Mononuclear cell (primary cell): ENCODE measurements around the gene PPIB. TPM values are rescaled to one million over a fixed set of nuclear protein-coding genes. Genes with fewer than 3 reads are reported as not detected.

Experiments used
- H3K27me3 ChIP-seq: 2 replicates; pipeline ENCODE4 v1.6.0; 2011; ENCODE audit warnings: low read length, control low read depth; ENCODE audit not compliant: insufficient read depth
- H3K4me1 ChIP-seq: 2 replicates; pipeline ENCODE4 v1.5.1; 2011; ENCODE audit warnings: mild to moderate bottlenecking, low read length, control low read depth; ENCODE audit not compliant: insufficient read depth
- H3K4me3 ChIP-seq: 2 replicates; pipeline ENCODE4 v1.5.1; 2011; ENCODE audit warnings: mild to moderate bottlenecking, low read length, moderate library complexity
- H3K9me3 ChIP-seq: 2 replicates; pipeline ENCODE4 v1.5.1; 2011; ENCODE audit warnings: low read depth, mild to moderate bottlenecking, control low read depth, low read length
- total RNA-seq: library from RNA; depleted of rRNA; stranded (reverse); fragments of >200 nt; gene quantifications from one replicate; pipeline ENCODE4 v1.2.3, GENCODE V29; 2012

The PPIB gene
- 219 TPM for total RNA-seq

DNA sequence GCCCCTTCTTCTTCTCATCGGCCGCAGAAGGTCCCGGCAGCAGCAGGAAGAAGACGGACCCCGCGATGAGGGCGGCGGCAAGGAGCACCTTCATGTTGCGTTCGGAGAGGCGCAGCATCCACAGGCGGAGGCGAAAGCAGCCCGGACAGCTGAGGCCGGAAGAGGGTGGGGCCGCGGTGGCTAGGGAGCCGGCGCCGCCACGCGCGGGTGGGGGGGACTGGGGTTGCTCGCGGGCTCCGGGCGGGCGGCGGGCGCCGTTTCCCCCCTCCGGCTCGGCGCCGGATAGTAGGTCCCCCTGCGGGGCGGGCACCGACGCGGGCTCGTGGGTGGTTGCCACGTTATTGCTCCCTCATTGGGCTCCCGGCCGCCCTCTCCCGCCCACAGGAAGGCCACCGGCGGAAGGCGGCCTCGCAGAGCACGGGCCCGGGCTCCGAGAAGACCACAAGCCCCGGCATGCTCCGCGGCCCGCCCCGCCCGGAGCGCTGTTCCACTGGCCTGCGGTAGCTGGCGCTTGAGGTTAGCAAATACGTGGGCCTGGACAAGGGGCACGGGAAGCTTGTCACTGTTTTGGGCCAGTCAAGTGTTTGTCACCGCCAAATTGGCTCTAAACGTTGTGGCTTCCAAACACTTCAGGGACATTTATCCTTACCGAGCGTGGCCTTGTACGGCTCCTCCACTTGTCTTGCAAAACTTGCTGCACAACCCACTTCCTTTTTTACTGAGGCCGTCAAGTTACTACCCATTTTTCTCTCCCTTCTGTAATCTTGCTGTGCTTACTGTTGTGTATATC is at the start of gene PPIB:
PPIB (minus strand) TSS at position 154 of the 790 bp plus-strand sequence; CDS start at position 118, 36 bp downstream.
- Histone ChIP-seq H3K9me3 (no peaks in the 10 kb centered on the region), H3K4me3 (peak within 1 kb of the TSS; percentile 87), H3K4me1 (peaks cover 63% of the 10 kb centered on the region)

DNA sequence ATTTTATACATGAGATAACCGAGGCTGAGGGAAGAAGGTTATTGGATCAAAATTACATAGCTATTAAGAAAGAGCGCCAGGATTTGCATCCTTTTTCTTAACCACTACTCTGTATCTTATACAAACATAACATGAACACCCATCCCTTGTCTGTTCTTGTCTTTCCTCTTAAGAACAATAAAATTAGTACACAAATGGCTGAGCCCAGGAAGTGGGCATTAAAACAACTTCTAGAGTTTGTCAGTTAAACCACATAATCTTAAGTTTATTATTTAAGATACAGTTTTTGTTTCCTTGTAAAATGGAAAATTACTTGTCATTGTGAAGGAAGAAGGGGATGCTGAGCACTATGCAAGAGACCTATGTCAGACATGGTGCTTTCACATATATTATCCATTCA is 48.9 kb upstream of the PPIB start:
- Histone ChIP-seq H3K9me3 (no peaks in the 10 kb centered on the region), H3K4me1 (no peaks in the 10 kb centered on the region), H3K4me3 (no peak overlapping the region), H3K27me3 (no peaks in the 10 kb centered on the region)

More for the DNA sequence above, at the start of gene PPIB:
- no peaks in the 10 kb centered on the region for H3K27me3 ChIP-seq

DNA sequence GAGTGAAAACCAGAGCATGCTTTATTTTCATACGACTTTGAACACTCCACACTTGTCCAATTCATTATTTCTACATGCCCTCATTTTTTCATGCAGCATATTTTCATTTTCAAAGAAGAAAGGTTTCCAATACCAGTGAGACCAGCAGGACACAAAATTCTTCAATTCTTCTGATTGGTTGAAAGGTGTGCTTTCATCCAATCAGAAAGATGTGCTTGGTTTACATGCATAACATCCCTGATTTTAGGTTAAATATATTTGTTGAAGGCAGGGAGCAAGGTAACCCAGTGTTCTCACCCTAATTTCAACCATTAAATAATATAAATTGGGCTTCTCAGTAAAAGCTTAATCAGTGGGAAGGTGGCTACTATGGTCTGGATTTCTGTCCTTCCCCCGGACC is 47.5 kb upstream of the PPIB start:
- Histone ChIP-seq H3K4me3 (no peak overlapping the region), H3K27me3 (no peaks in the 10 kb centered on the region), H3K4me1 (no peaks in the 10 kb centered on the region), H3K9me3 (no peaks in the 10 kb centered on the region)

DNA sequence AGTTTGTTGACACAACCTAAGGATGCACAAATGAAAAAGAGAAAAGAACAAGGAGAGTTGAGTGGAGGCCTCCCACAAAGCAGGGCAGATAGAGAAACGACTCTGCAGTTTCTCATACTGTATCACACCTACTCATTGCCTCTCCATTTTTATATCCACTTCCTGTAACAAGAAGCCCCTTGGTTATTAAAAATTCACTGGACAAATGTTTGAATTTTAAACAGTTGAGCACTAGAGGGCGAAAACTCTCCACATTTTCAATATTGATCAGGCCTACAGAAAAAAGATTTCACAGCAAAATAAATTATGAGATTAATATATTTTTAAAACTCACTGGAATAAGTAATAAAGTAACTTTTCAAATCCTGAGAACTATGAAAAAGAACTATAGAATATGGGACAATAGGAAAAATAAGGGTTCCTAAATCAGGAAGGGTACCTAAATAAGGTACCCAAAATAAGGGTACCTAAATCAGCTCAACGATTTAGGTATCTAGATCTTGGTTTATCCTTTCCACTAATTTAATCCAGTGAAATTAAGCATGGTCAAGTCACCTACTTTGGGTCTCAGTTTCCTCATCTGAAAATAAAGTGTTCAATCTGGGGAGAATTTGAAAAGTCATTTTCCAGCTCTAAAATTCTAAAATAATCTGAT is 47.0 kb upstream of the PPIB start:
- H3K4me1 ChIP-seq: no peaks in the 10 kb centered on the region

DNA sequence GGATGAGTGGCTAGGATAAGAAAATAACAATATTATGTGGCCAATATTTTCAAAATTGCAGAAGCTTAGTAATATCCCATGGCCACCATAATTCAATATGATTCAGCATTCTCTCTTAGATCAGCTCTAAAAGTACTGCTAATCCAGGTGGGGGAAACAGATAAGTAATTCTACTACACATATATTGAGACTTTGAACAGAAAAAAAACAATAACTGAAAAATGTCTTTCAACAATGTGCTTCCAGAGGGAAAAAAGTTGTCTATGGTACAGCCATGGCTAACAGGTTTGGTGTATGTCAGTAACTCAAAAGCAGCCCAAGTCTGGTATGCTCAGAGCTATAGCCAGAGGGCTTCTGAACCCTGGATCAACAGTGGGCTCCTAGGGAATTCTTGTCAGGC is 42.4 kb upstream of the PPIB start:
- no peaks in the 10 kb centered on the region for H3K27me3 ChIP-seq

More for the DNA sequence above, 47.0 kb upstream of the PPIB start:
- no peak overlapping the region for H3K4me3 ChIP-seq
- H3K27me3 ChIP-seq: no peaks in the 10 kb centered on the region
- no peaks in the 10 kb centered on the region for H3K9me3 ChIP-seq

DNA sequence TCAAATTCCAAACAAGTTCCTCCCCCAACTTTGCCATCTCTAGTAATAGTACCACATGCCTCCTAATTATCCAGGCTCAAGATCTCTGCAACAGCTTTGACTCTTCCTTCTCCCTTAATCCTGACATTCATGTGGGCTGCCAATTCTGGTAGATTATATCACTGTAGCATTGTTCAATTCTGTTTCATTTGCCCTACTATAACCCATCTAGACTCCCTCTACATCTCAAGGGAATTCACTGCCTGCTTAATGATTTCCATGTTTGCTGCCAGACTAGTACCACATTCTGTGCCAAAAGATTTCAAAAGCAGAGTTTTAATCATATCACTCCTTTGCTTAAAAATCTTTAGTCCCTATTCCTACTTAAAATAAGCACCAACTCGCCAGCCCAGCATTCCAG is 34.6 kb upstream of the PPIB start:
- Histone ChIP-seq H3K27me3 (no peaks in the 10 kb centered on the region), H3K9me3 (no peaks in the 10 kb centered on the region), H3K4me1 (no peaks in the 10 kb centered on the region), H3K4me3 (no peak overlapping the region)

More for the DNA sequence above, 42.4 kb upstream of the PPIB start:
- no peaks in the 10 kb centered on the region for H3K9me3 ChIP-seq
- H3K4me3 ChIP-seq: no peak overlapping the region
- no peaks in the 10 kb centered on the region for H3K4me1 ChIP-seq

DNA sequence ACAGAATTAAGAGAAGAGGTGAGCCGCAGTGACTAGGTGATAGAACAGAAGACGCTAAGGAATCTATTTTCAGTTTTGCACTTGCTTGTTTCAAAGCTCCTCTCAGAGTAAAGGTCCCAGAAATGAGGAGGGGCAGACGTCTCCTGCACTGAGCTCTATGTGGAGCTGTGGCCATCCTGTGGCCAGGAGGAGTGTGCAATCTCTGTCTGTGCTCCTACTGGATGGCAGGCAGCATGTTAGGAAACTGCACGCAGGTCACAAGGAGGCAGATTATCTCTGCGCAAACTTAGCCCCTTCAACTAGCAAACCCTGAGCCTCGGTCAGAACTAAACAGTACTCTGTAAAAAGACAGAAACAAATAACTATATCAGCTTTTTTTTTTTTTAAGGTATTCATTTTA is 31.1 kb upstream of the PPIB start:
- Histone ChIP-seq H3K4me1 (no peaks in the 10 kb centered on the region), H3K4me3 (no peak overlapping the region), H3K27me3 (no peaks in the 10 kb centered on the region), H3K9me3 (no peaks in the 10 kb centered on the region)

DNA sequence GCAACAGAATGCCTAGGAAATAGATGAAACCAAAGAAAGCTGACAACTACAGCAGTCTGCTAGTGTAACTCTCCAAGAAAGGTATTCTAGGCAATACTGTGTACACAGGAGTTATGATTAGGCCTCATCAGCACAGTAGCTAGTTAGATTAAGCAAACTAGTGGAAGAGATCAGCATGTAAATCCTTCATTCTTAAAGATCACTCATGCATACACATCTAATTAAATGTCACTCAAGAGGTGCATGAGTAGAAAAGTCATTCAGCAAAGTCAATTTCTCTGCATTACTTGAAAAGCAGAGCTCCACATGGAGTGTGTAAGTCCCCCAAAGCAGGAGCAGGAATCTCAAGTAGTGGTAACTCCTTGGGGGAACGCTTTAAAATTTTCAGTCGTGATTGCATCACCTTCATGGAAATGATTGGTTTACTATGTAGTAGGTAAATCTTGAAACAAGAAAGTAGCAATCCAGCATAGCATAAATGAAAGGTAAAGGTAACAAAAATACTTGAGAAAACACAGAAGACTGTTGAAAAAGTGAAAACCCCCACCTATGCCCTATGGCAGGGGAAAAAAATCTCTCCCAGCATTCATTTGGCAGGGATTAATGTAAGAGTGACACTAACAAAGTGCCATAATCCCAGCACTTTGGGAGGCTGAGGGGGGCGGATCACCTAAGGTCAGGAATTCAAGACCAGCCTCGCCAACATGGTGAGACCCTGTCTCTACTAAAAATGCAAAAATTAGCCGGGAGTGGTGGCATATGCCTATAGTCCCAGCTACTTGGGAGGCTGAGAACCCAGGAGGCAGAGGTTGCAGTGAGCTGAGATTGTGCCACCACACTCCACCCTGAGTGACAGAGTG is 29.4 kb upstream of the PPIB start:
- H3K4me3 ChIP-seq: no peak overlapping the region
- H3K4me1 ChIP-seq: no peaks in the 10 kb centered on the region
- H3K27me3 ChIP-seq: no peaks in the 10 kb centered on the region
- H3K9me3 ChIP-seq: no peaks in the 10 kb centered on the region

DNA sequence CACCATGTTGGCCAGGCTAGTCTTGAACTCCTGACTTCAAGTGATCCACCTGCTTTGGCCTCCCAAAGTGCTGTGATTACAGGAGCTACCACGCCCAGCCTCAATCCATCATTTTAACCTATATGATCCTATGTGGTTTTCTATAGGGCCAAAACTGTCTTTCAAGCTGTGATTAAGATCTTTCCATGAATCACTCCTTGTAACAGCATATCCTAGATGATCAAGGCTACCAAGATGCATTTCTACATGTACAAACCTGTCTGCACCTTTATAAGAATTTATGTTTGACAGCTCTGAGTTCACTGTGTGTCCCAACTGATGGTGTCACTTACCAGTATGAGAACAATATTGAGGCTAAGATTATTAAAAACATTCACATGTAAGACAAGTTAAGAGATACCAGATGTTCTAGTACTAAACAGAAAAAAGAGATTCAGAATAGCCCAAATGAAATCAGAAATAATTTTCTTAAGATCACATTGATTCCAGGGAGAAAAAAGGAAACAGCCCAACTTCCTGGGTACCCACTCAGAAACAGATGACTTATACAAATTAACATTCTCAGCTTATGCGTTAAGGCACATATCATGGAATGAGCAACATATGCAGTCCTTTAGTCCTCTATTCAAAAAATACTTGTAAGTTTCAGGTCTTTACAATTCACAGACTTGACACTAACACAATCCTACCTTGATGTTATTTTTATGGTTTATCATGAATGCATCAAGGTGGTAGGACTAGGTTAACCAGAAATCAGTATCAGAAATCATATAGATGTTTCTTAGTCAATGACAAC is 24.8 kb upstream of the PPIB start:
- Histone ChIP-seq H3K9me3 (no peaks in the 10 kb centered on the region), H3K4me1 (no peaks in the 10 kb centered on the region)

DNA sequence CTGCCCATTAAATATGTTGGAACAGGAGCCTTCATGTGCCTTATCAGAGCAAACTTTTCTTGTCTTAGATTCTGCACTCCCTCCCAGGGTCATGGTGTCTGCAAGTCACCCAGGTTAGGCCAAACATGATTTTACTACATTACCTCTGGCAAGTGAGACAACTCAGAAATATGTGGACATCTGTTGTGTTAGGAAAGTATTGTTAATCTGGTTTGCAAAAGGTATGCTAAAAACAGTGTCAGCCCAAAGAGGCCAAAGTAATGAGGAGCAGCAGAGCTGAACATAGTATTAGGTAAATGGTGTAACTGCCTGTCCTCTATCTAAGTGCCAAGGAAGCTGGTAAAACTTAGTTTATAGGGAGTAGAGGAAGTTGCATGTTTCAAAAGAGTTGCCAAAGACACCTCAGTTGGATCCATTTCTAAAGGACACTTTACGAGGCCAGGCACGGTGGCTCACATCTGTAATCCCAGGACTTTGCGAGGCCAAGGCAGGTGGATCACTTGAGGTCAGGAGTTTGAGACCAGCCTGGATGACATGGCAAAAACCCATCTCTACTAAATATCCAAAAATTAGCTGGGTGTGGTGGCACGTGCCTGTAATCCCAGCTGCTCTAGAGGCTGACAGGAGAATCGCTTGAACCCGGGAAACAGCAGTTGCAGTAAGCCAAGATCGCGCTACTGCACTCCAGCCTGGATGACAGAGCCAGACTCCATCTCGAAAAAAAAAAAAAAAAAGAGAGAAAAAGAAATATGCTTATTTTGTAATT is 22.5 kb upstream of the PPIB start:
- no peak overlapping the region for H3K4me3 ChIP-seq
- H3K27me3 ChIP-seq: no peaks in the 10 kb centered on the region
- peaks cover 7% of the 10 kb centered on the region for H3K4me1 ChIP-seq
- no peaks in the 10 kb centered on the region for H3K9me3 ChIP-seq

More for the DNA sequence above, 24.8 kb upstream of the PPIB start:
- H3K27me3 ChIP-seq: no peaks in the 10 kb centered on the region
- H3K4me3 ChIP-seq: no peak overlapping the region

DNA sequence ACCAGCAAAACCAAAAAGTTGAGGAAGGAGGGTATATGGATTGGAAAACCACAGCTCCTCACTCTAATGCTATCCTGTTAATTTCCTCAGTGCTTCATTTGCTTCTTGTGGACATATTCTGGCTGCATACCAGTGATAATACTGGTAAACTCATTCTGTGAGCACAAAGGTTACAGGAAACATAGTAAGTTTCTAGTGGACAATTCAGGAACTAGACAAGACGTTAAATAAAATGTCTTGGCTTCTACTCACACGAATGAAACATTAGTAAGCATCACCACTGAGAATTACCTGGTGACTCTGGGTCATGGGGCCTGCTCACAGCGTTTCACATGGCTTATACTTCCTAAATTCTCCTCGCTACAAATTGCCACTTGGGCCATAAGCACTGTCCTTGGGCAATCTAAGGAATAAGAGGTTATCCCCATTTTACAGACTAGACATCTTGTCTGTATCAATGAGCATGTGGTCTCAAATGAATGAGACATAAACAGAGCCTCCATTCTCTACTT is 20.1 kb upstream of the PPIB start:
- Histone ChIP-seq H3K27me3 (no peaks in the 10 kb centered on the region), H3K4me1 (peaks cover 7% of the 10 kb centered on the region), H3K9me3 (no peaks in the 10 kb centered on the region), H3K4me3 (no peak overlapping the region)

DNA sequence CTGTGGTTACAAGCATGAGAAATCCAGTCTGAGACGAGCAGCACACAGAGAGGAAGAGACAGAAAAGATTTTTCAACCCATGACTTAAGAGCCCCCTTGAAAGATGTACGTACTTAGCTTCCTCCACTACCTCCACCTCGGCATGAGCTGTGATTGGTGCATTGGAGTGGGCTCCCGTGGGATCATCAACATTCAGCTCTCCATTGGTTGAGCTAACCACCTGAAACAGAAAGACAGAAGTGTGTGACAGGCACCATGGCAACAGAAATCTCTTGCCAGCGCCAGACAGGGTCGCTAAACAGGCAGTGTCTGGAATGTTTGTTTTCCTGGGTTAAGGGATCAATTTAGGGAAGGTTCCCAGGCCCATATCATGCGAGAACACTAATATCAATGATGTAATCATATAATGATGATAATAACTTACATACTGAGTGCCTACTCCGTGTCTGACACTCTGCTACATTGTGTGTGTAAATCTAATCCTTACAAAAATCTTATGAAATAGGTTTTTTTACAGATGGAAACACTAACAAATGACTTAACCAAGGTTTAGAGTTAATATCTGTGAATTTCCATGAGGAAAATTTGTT is 17.5 kb upstream of the PPIB start:
- Histone ChIP-seq H3K9me3 (no peaks in the 10 kb centered on the region), H3K27me3 (no peaks in the 10 kb centered on the region), H3K4me1 (peaks cover 7% of the 10 kb centered on the region), H3K4me3 (no peak overlapping the region)

DNA sequence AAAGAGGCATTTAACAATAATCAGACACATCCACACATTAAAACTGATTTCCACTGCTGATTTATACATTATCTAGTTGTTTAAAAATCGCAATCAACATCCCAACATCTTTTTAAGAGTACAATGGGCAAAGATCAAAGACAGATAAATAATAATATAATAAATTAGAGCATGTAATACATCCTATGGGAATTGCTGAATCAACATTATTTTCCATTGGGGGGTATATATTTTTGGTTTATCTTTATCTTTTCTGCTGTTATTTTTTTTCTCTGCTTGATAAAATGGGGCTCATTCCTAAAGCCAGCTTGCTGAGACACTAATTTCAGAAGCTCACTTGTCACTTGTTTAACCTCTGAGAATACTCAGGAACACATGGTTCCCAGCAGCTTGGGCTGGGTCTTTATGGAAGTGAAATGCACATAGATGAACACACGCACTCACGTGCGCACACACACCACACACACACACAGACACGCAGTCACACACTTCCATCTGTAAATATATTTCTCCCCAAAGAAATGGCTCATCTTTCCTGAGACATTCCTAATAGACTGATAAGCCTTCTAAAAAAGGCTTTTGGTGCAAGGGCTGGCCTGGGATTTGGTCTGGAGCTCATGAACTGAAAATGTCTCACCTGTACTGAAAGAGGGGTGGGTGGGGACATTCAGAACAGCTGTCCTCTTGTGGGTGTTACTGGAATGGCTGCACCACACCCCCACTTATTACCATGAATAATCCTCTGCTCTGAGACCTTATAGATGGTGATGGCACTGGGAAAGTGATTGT is 3.5 kb upstream of the PPIB start:
- Histone ChIP-seq H3K4me1 (peaks cover 34% of the 10 kb centered on the region), H3K27me3 (no peaks in the 10 kb centered on the region), H3K9me3 (no peaks in the 10 kb centered on the region), H3K4me3 (no peak overlapping the region)
